Tibial nerve (tissue), 3 donors: Measurements from ENCODE around the gene DPH5.

Experiments used
- EP300 ChIP-seq, 2 donors: sonication (generic); formaldehyde crosslinking; IDR thresholded peaks; one replicate each; pipeline ENCODE4 v1.6.1; 2017; ENCODE audit warnings: antibody characterized with exemption in 2 of 2, mild to moderate bottlenecking in 1 of 2
- POLR2A ChIP-seq, 2 donors: fragments of 450-650 bp; IDR thresholded peaks; one replicate each; pipeline ENCODE4 v1.6.1; 2017; ENCODE audit warnings: antibody characterized with exemption in 2 of 2, mild to moderate bottlenecking in 2 of 2, moderate library complexity in 2 of 2

DNA sequence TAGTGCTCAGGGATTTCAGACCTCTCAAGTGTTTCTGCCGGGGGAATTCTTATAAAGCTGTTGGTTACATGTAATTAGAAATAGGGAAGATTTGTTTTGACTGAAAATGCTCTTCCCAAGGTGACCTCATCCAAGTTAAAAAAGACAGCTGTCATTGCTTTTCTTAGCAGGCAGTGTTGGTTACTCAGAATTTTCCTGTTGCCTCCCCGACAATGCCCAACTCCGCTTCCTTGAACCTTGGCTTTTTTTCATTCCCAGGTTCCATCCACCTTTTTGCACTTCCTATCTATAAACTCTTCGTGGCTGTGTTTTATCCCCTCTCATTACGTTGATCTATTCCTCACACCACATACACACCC lies 825 bp upstream of the DPH5 start:
- no peak for TF ChIP-seq EP300 (IDR thresholded peaks at IDR 0.05)
- TF ChIP-seq POLR2A (IDR thresholded peaks at IDR 0.05), result no peak
